ENCODE results near the gene CCND1. TPM values are rescaled to one million over a fixed set of nuclear protein-coding genes. Genes with fewer than 3 reads are reported as not detected.

Gene CCND1
- total and polyA plus RNA-seq, 7 experiments from 2014 or later = 0.26 to 4.9 (median 0.84) TPM

- H3K4me3 ChIP-seq (ENCODE audit: low read length) = no peak overlapping the region
- ATAC-seq (no peak), DNase-seq (no peak)
- ChIA-PET POLR2A (no interaction called here), CTCF (interaction anchor here (0.7 kb wide), 1 partner anchor 512 kb away, joined by 4 read pairs; no protein-coding TSS in a partner anchor)
- H3K36me3 ChIP-seq (ENCODE audit: control insufficient read depth in 2 of 3, insufficient read depth in 3 of 3, low read length in 3 of 3) = no peaks in the 10 kb centered on the region
- no peaks in the 10 kb centered on the region for H3K9me3 ChIP-seq (ENCODE audit: control insufficient read depth in 2 of 3, low read length in 3 of 3)
- H3K4me1 ChIP-seq (ENCODE audit: control insufficient read depth in 2 of 2, insufficient read depth in 2 of 2, low read length in 2 of 2) = peaks cover 0 to 32% of the 10 kb centered on the region in 2 donors
- peak overlapping the region in 1 of 9 donors; percentile 18 for H3K27ac Mint-ChIP-seq
- peak overlapping the region in 3 of 10 donors; percentile 15 to 45 (median 41) for H3K4me3 Mint-ChIP-seq
- peaks cover 0 to 5% (median 0%) of the 10 kb centered on the region in 5 donors for H3K36me3 Mint-ChIP-seq
- peaks cover 9 to 25% of the 10 kb centered on the region in 2 donors for H3K27me3 ChIP-seq (ENCODE audit: control insufficient read depth in 2 of 2, insufficient read depth in 2 of 2, low read length in 2 of 2)
- H3K27me3 Mint-ChIP-seq = peaks cover 22 to 74% (median 27%) of the 10 kb centered on the region in 5 donors
- peaks cover 11 to 33% (median 20%) of the 10 kb centered on the region in 7 donors for H3K4me1 Mint-ChIP-seq
- intact Hi-C loops (cut with micrococcal nuclease) = no loop called here
- H3K9me3 Mint-ChIP-seq = peaks cover 0 to 4% (median 0%) of the 10 kb centered on the region in 11 donors
- no peak overlapping the region for H3K27ac ChIP-seq (ENCODE audit: low read depth, low read length)
These were observed 5.0 kb upstream of the CCND1 start for GRCh38 chr11:69635804-69636511.

DNA sequence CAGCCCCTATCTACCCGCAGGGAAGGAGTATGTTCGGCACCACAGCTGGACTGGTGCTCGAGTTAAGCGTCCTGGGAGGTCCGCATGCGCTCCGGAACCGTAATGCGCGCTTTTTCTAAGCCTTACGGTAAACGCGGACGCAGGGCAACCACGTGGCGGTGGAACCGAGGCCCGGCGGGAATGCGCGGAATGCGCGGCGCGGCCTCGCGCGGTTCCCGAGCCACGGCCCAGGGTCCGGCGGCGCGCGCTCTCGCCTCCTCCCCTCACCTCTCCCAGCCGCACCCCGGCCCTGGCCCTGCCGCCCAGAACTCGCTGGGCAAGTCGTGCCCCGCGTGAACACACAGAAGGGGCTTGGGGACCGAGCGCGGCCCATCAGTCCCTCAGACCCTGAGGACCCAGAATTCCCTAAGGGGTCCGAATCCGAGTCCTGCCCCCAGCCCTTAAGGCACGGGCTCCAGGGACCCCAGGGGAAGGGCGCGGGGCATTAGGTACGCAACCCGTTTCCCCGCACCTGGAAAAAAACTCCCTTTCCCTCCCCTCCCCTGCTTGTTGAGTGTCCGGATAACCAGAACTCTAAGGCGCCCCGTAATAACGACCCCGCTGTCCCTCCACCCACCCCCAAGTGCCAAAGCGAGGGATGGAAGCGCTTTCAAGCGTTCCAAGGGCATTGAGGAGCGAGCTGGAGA is 4.3 kb upstream of the CCND1 start:
- H3K36me3 Mint-ChIP-seq = peaks cover 0 to under 1% (median 0%) of the 10 kb centered on the region in 5 donors
- ChIA-PET POLR2A (no interaction called here), CTCF (interaction anchor here (0.7 kb wide), 1 partner anchor 512 kb away, joined by 4 read pairs; no protein-coding TSS in a partner anchor)
- H3K27ac Mint-ChIP-seq = peak overlapping the region in 1 of 9 donors; percentile 29
- H3K4me3 ChIP-seq (ENCODE audit: low read length) = no peak overlapping the region
- peaks cover 9 to 25% of the 10 kb centered on the region in 2 donors for H3K27me3 ChIP-seq (ENCODE audit: control insufficient read depth in 2 of 2, insufficient read depth in 2 of 2, low read length in 2 of 2)
- intact Hi-C loops (cut with micrococcal nuclease) = no loop called here
- peaks cover 25 to 80% (median 29%) of the 10 kb centered on the region in 5 donors for H3K27me3 Mint-ChIP-seq
- H3K9me3 Mint-ChIP-seq = no peaks in the 10 kb centered on the region
- no peak for DNase-seq
- H3K27ac ChIP-seq (ENCODE audit: low read depth, low read length) = no peak overlapping the region
- H3K4me1 Mint-ChIP-seq = peaks cover 15 to 38% (median 25%) of the 10 kb centered on the region in 7 donors
- ATAC-seq = no peak
- H3K4me1 ChIP-seq (ENCODE audit: control insufficient read depth in 2 of 2, insufficient read depth in 2 of 2, low read length in 2 of 2) = peaks cover 0 to 32% of the 10 kb centered on the region in 2 donors
- no peaks in the 10 kb centered on the region for H3K36me3 ChIP-seq (ENCODE audit: control insufficient read depth in 2 of 3, insufficient read depth in 3 of 3, low read length in 3 of 3)
- H3K4me3 Mint-ChIP-seq = peak overlapping the region in 7 of 10 donors; percentile 13 to 95 (median 54)
- H3K9me3 ChIP-seq (ENCODE audit: control insufficient read depth in 2 of 3, low read length in 3 of 3) = no peaks in the 10 kb centered on the region

DNA sequence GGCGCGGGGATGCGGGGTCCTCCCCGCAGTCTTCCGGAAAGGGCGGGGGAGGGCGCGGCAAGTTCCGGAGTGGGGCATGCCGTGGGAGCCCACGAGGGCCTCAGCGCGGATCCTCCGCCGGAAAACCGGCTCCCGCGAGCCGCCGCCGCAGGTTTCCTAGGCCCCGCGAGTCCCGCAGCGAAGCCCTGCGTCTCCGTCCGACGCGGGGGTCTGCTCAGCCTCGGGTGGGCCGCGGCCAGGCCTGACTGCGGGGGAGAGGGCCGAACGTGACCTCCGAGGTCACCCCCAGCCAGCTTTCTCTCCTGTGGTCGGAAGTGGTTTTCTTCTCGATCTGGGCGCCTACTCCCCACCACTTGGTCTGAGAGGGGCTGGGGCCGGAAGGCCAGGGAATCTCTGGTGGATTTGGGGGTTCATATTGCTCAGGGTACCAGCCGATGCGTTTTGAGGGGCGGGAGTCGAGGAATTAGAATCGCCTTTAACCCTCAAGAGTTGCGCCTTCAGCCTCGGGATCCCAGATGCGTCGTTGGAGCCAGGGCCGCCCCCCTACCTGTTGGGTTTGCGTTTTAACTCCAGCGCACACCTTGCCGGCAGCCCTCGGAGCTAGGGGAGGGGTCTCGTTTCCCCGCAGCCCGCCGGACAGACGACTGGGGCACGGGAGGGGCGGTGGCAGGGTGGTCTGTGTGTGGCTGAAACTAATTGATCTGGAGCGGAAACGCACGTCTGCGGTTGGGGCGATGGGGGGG is 3.6 kb upstream of the CCND1 start:
- H3K4me1 ChIP-seq (ENCODE audit: control insufficient read depth in 2 of 2, insufficient read depth in 2 of 2, low read length in 2 of 2) = peaks cover 0 to 32% of the 10 kb centered on the region in 2 donors
- Mint-ChIP-seq H3K4me1 (peaks cover 15 to 38% (median 25%) of the 10 kb centered on the region in 7 donors), H3K27me3 (peaks cover 25 to 76% (median 29%) of the 10 kb centered on the region in 5 donors), H3K4me3 (peak overlapping the region in 8 of 10 donors; percentile 14 to 95 (median 56)), H3K36me3 (no peaks in the 10 kb centered on the region), H3K9me3 (no peaks in the 10 kb centered on the region), H3K27ac (peak overlapping the region in 1 of 9 donors; percentile 62)
- peaks cover 9 to 25% of the 10 kb centered on the region in 2 donors for H3K27me3 ChIP-seq (ENCODE audit: control insufficient read depth in 2 of 2, insufficient read depth in 2 of 2, low read length in 2 of 2)
- DNase-seq (no peak), ATAC-seq (no peak)
- intact Hi-C loops (cut with micrococcal nuclease) = no loop called here
- no peak overlapping the region for H3K4me3 ChIP-seq (ENCODE audit: low read length)
- POLR2A ChIA-PET = interaction anchor here (0.6 kb wide), 1 partner anchor 411 kb away, joined by 3 read pairs; no protein-coding TSS in a partner anchor
- H3K36me3 ChIP-seq (ENCODE audit: control insufficient read depth in 2 of 3, insufficient read depth in 3 of 3, low read length in 3 of 3) = no peaks in the 10 kb centered on the region
- no peaks in the 10 kb centered on the region for H3K9me3 ChIP-seq (ENCODE audit: control insufficient read depth in 2 of 3, low read length in 3 of 3)
- CTCF ChIA-PET = no interaction called here
- no peak overlapping the region for H3K27ac ChIP-seq (ENCODE audit: low read depth, low read length)

GRCh38 chr11:69637941-69638871 is 2.8 kb upstream of the CCND1 start:
- peaks cover 25 to 70% (median 29%) of the 10 kb centered on the region in 5 donors for H3K27me3 Mint-ChIP-seq
- no peaks in the 10 kb centered on the region for H3K9me3 Mint-ChIP-seq
- H3K36me3 Mint-ChIP-seq = no peaks in the 10 kb centered on the region
- CTCF ChIA-PET = no interaction called here
- H3K4me3 Mint-ChIP-seq = peak overlapping the region; percentile 30 to 95 (median 60)
- peaks cover 15 to 38% (median 25%) of the 10 kb centered on the region in 7 donors for H3K4me1 Mint-ChIP-seq
- H3K36me3 ChIP-seq (ENCODE audit: control insufficient read depth in 2 of 3, insufficient read depth in 3 of 3, low read length in 3 of 3) = no peaks in the 10 kb centered on the region
- ATAC-seq = no peak
- H3K27ac Mint-ChIP-seq = peak overlapping the region in 1 of 9 donors; percentile 38
- intact Hi-C loops (cut with micrococcal nuclease) = no loop called here
- POLR2A ChIA-PET = interaction anchor here (0.6 kb wide), 1 partner anchor 412 kb away, joined by 3 read pairs; no protein-coding TSS in a partner anchor
- H3K27me3 ChIP-seq (ENCODE audit: control insufficient read depth in 2 of 2, insufficient read depth in 2 of 2, low read length in 2 of 2) = peaks cover 9 to 25% of the 10 kb centered on the region in 2 donors
- H3K27ac ChIP-seq (ENCODE audit: low read depth, low read length) = no peak overlapping the region
- H3K4me3 ChIP-seq (ENCODE audit: low read length) = no peak overlapping the region
- no peaks in the 10 kb centered on the region for H3K9me3 ChIP-seq (ENCODE audit: control insufficient read depth in 2 of 3, low read length in 3 of 3)
- no peak for DNase-seq
- peaks cover 0 to 32% of the 10 kb centered on the region in 2 donors for H3K4me1 ChIP-seq (ENCODE audit: control insufficient read depth in 2 of 2, insufficient read depth in 2 of 2, low read length in 2 of 2)

GRCh38 chr11:69638941-69639681 is 1.8 kb upstream of the CCND1 start:
- Histone ChIP-seq H3K27ac (ENCODE audit: low read depth, low read length) (no peak overlapping the region), H3K36me3 (ENCODE audit: control insufficient read depth in 2 of 3, insufficient read depth in 3 of 3, low read length in 3 of 3) (no peaks in the 10 kb centered on the region), H3K27me3 (ENCODE audit: control insufficient read depth in 2 of 2, insufficient read depth in 2 of 2, low read length in 2 of 2) (peaks cover 9 to 25% of the 10 kb centered on the region in 2 donors), H3K4me1 (ENCODE audit: control insufficient read depth in 2 of 2, insufficient read depth in 2 of 2, low read length in 2 of 2) (peaks cover 3 to 32% of the 10 kb centered on the region in 2 donors), H3K4me3 (ENCODE audit: low read length) (no peak overlapping the region), H3K9me3 (ENCODE audit: control insufficient read depth in 2 of 3, low read length in 3 of 3) (no peaks in the 10 kb centered on the region)
- H3K27ac Mint-ChIP-seq = peak overlapping the region in 1 of 9 donors; percentile 18
- DNase-seq (no peak), ATAC-seq (no peak)
- intact Hi-C loops (cut with micrococcal nuclease) = no loop called here
- H3K4me1 Mint-ChIP-seq = peaks cover 15 to 38% (median 25%) of the 10 kb centered on the region in 7 donors
- H3K4me3 Mint-ChIP-seq = peak overlapping the region in 8 of 10 donors; percentile 25 to 95 (median 62)
- POLR2A ChIA-PET = interaction anchor here (0.6 kb wide), 1 partner anchor 975 kb away, joined by 4 read pairs; no protein-coding TSS in a partner anchor
- peaks cover 25 to 62% (median 29%) of the 10 kb centered on the region in 5 donors for H3K27me3 Mint-ChIP-seq
- no peaks in the 10 kb centered on the region for H3K9me3 Mint-ChIP-seq
- CTCF ChIA-PET = no interaction called here
- H3K36me3 Mint-ChIP-seq = no peaks in the 10 kb centered on the region
